DND-41 (cell line): ENCODE results near the gene FGF14.

Experiments used
- ATAC-seq: fragments of 200-7000 bp; cut with Tn5 transposase; 3 replicates; pipeline ENCODE4 v1.9.1; 2021; ENCODE audit warnings: low read depth; ENCODE audit not compliant: insufficient read depth
- DNase-seq: peaks from one replicate; pipeline ENCODE4 v3.0.0-alpha.2; 2020
- H2AFZ ChIP-seq: 2 replicates; pipeline ENCODE4 v1.6.0; 2012; ENCODE audit warnings: low read depth, low read length
- H3K27ac ChIP-seq: 2 replicates; pipeline ENCODE4 v1.5.1; 2012; ENCODE audit warnings: low read length, inconsistent platforms
- H3K27me3 ChIP-seq: fragments of 200-600 bp; sonication (generic); 2 replicates; pipeline ENCODE4 v1.6.0; 2012; ENCODE audit warnings: low read length, mild to moderate bottlenecking, inconsistent platforms; ENCODE audit not compliant: insufficient read depth, poor library complexity
- H3K36me3 ChIP-seq: 2 replicates; pipeline ENCODE4 v1.5.1; 2012; ENCODE audit warnings: low read length, inconsistent platforms; ENCODE audit not compliant: insufficient read depth
- H3K4me1 ChIP-seq: 2 replicates; pipeline ENCODE4 v1.5.1; 2012; ENCODE audit warnings: mild to moderate bottlenecking, low read length; ENCODE audit not compliant: insufficient read depth
- H3K4me2 ChIP-seq: 2 replicates; pipeline ENCODE4 v1.6.0; 2012; ENCODE audit warnings: mild to moderate bottlenecking, moderate library complexity, low read length, inconsistent platforms; ENCODE audit not compliant: insufficient read depth
- H3K4me3 ChIP-seq, 2 experiments: fragments of 200-600 bp in 1 of 2; shearing (Covaris generic) in 1 of 2; 2 replicates each; pipeline ENCODE4 v1.5.1; 2012 to 2016; ENCODE audit warnings: inconsistent platforms in 2 of 2, low read length in 2 of 2, mild to moderate bottlenecking in 2 of 2, low read depth in 1 of 2, moderate library complexity in 1 of 2
- H3K79me2 ChIP-seq: 2 replicates; pipeline ENCODE4 v1.6.0; 2012; ENCODE audit warnings: low read length, inconsistent platforms; ENCODE audit not compliant: insufficient read depth
- H3K9ac ChIP-seq: 2 replicates; pipeline ENCODE4 v1.6.0; 2012; ENCODE audit warnings: low read depth, mild to moderate bottlenecking, inconsistent platforms, low read length, moderate library complexity
- H3K9me3 ChIP-seq: 2 replicates; pipeline ENCODE4 v1.5.1; 2012; ENCODE audit warnings: low read length, moderate library complexity, mild to moderate bottlenecking, inconsistent platforms; ENCODE audit not compliant: insufficient read depth, severe bottlenecking
- H4K20me1 ChIP-seq: 2 replicates; pipeline ENCODE4 v1.6.0; 2012; ENCODE audit warnings: low read length; ENCODE audit not compliant: insufficient read depth
- EZH2 ChIP-seq: IDR thresholded peaks from 3 replicates; pipeline ENCODE4 v1.6.1; 2012; ENCODE audit warnings: borderline replicate concordance, low read depth, mild to moderate bottlenecking, moderate library complexity, low read length, inconsistent platforms; ENCODE audit not compliant: severe bottlenecking
- TF ChIP-seq, protein P1 (sequence below): IDR thresholded peaks from 2 replicates; pipeline ENCODE4 v1.5.1; 2012; ENCODE audit warnings: borderline replicate concordance, low read length, moderate library complexity, mild to moderate bottlenecking; ENCODE audit not compliant: poor library complexity, severe bottlenecking; ENCODE audit errors: extremely low read depth

The FGF14 gene

DNA sequence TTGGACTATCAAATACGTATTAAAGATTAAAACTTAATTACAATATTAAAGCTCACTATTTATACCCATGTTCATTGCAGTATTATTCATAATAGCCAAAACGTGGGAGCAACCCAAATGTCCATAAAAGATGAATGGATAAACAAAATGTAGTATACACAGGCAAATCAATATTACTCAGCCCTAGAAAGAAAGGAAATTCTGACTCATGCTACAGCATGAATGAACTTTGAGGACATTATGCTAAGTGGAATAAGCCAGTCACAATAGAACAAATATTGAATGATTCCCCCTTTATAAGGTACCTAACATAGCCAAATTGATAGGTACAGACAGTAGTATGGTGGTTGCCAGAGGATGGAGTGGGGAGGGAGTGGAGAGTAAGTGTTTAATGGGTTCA, 457.3 kb downstream of the FGF14 start:
- H3K4me3 ChIP-seq: no peak overlapping the region
- DNase-seq (no peak), ATAC-seq (no peak)
- H3K79me2 ChIP-seq: no peaks in the 10 kb centered on the region
- H3K9ac ChIP-seq: no peak overlapping the region
- no peak for TF ChIP-seq EZH2
- TF ChIP-seq, protein P1, sequence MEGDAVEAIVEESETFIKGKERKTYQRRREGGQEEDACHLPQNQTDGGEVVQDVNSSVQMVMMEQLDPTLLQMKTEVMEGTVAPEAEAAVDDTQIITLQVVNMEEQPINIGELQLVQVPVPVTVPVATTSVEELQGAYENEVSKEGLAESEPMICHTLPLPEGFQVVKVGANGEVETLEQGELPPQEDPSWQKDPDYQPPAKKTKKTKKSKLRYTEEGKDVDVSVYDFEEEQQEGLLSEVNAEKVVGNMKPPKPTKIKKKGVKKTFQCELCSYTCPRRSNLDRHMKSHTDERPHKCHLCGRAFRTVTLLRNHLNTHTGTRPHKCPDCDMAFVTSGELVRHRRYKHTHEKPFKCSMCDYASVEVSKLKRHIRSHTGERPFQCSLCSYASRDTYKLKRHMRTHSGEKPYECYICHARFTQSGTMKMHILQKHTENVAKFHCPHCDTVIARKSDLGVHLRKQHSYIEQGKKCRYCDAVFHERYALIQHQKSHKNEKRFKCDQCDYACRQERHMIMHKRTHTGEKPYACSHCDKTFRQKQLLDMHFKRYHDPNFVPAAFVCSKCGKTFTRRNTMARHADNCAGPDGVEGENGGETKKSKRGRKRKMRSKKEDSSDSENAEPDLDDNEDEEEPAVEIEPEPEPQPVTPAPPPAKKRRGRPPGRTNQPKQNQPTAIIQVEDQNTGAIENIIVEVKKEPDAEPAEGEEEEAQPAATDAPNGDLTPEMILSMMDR: no peak
- H3K4me1 ChIP-seq: peaks cover 4% of the 10 kb centered on the region; the same call in 1 of the 2 replicates
- H3K27me3 ChIP-seq: no peaks in the 10 kb centered on the region
- no peak overlapping the region for H2AFZ ChIP-seq
- H4K20me1 ChIP-seq: no peaks in the 10 kb centered on the region
- H3K36me3 ChIP-seq: no peaks in the 10 kb centered on the region
- no peaks in the 10 kb centered on the region for H3K9me3 ChIP-seq
- H3K27ac ChIP-seq: no peak overlapping the region
- no peak overlapping the region for H3K4me2 ChIP-seq

- Histone ChIP-seq H3K27me3 (no peaks in the 10 kb centered on the region), H3K36me3 (no peaks in the 10 kb centered on the region), H3K4me3 (no peak overlapping the region), H2AFZ (no peak overlapping the region), H3K4me1 (no peaks in the 10 kb centered on the region), H3K27ac (no peak overlapping the region), H3K9me3 (no peaks in the 10 kb centered on the region), H4K20me1 (no peaks in the 10 kb centered on the region), H3K9ac (no peak overlapping the region), H3K79me2 (no peaks in the 10 kb centered on the region), H3K4me2 (no peak overlapping the region)
- ATAC-seq: no peak
- TF ChIP-seq EZH2: no peak
- TF ChIP-seq, protein P1: peak; percentile 22
- no peak for DNase-seq
These were observed 459.2 kb downstream of the FGF14 start for GRCh38 chr13:101942535-101943157.

DNA sequence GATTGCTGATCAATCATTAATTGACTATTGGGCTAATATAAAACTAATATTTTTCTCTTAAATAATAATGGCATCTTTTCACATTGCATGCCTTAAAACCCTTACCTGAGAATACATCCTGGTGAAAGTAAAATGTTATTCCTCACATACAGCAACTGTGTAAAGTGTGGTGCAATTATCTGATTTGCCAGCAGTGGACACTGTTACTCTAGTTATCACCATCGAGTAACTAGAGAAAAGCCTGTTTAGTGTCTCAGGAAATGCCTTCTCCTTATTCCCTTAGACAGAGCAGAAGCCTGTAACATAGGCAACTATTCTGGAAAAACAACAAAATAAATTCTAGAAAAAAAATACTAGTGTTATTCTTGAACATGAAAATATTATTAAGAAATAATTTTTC, 459.8 kb downstream of the FGF14 start:
- H3K27me3 ChIP-seq: no peaks in the 10 kb centered on the region
- H3K4me3 ChIP-seq: no peak overlapping the region
- TF ChIP-seq, protein P1: peak; percentile 74
- no peak for TF ChIP-seq EZH2
- H2AFZ ChIP-seq: no peak overlapping the region
- H3K9me3 ChIP-seq: no peaks in the 10 kb centered on the region
- no peak overlapping the region for H3K27ac ChIP-seq
- H3K79me2 ChIP-seq: no peaks in the 10 kb centered on the region
- H3K9ac ChIP-seq: no peak overlapping the region
- ATAC-seq: peak; percentile 74; the same call in 2 of the 3 replicates
- DNase-seq: peak; percentile 31
- H4K20me1 ChIP-seq: no peaks in the 10 kb centered on the region
- no peaks in the 10 kb centered on the region for H3K36me3 ChIP-seq
- no peaks in the 10 kb centered on the region for H3K4me1 ChIP-seq
- no peak overlapping the region for H3K4me2 ChIP-seq
